K562 (cell line): Measurements from ENCODE around the gene PSORS1C2. TPM values are rescaled to one million over a fixed set of nuclear protein-coding genes. Genes with fewer than 3 reads are reported as not detected.

ENCODE experiments used
- ATAC-seq: fragments of 200-7000 bp; cut with Tn5 transposase; 3 replicates; pipeline ENCODE4 v1.9.1; 2020; ENCODE audit warnings: moderate library complexity
- BruUV-seq: library from RNA; stranded (reverse); fragments of 400-500 nt; replicated peaks from 2 replicates; lab custom pipeline; 2021; lab: Mats Ljungman, UMichigan
- CTCF ChIA-PET: fragments of 300-600 bp; formaldehyde crosslinking; extraction: SDS; loops from one replicate; lab custom pipeline; 2021; ENCODE audit warnings: low intra/inter-chr PET ratio; lab: Yijun Ruan, JAX
- POLR2A ChIA-PET: fragments of 300-600, 350-650 bp; sonication (Branson Sonifier 250); formaldehyde crosslinking; extraction: SDS; loops from one replicate; lab custom pipeline; 2021; ENCODE audit warnings: antibody characterized with exemption, inconsistent platforms; lab: Yijun Ruan, JAX
- DNase-seq, 4 experiments: peaks; one replicate each; pipeline versions ENCODE4 v3.0.0 to v3.0.0-alpha.2; 2011 to 2018; ENCODE audit warnings: low spot score in 3 of 4, mixed read lengths in 3 of 4; ENCODE audit errors: extremely low read depth in 1 of 4
- FAIRE-seq: peaks from 2 replicates; lab custom pipeline; 2011; peaks lifted over from hg19 to GRCh38; lab: Jason Lieb, UNC
- H2AFZ ChIP-seq: 2 replicates; pipeline ENCODE4 v1.6.0; 2011; ENCODE audit warnings: low read depth, low read length, control low read depth, inconsistent platforms
- H3K27ac ChIP-seq: fragments of 200-600 bp; 3 replicates; pipeline ENCODE4 v1.8.0; 2011; ENCODE audit warnings: low read depth, mild to moderate bottlenecking, control low read depth, inconsistent platforms, low read length, moderate library complexity, mixed read lengths; ENCODE audit errors: extremely low read depth
- H3K27me3 ChIP-seq, 2 experiments: fragments of 300-600 bp in 1 of 2; 2 replicates in 1 of 2; 3 replicates in 1 of 2; pipeline versions ENCODE4 v1.6.0 to v1.8.0; 2011; ENCODE audit warnings: inconsistent platforms in 2 of 2, low read length in 2 of 2, mild to moderate bottlenecking in 1 of 2, mixed read lengths in 1 of 2, moderate library complexity in 1 of 2; ENCODE audit not compliant: control insufficient read depth in 2 of 2, insufficient read depth in 2 of 2
- H3K36me3 ChIP-seq: fragments of 300-600 bp; 3 replicates; pipeline ENCODE4 v1.8.0; 2011; ENCODE audit warnings: mild to moderate bottlenecking, low read length, inconsistent platforms; ENCODE audit not compliant: control insufficient read depth, insufficient read depth
- H3K4me1 ChIP-seq, 2 experiments: fragments of 200-600 bp in 1 of 2; replicated peaks in 1 of 2; 2 replicates in 1 of 2; 3 replicates in 1 of 2; pipeline versions ENCODE4 v1.5.1 to v1.8.0; 2011; ENCODE audit warnings: inconsistent platforms in 2 of 2, low read length in 2 of 2, mild to moderate bottlenecking in 1 of 2, mixed read lengths in 1 of 2, moderate library complexity in 1 of 2; ENCODE audit not compliant: control insufficient read depth in 2 of 2, insufficient read depth in 2 of 2
- H3K4me2 ChIP-seq: 2 replicates; pipeline ENCODE4 v1.6.1; 2011; ENCODE audit warnings: low read length, control low read depth, inconsistent platforms, mixed read lengths; ENCODE audit not compliant: insufficient read depth
- H3K4me3 ChIP-seq: fragments of 200-600 bp; sonication (generic), shearing (Covaris generic); 2 replicates; pipeline ENCODE4 v1.5.1; 2016; ENCODE audit warnings: control low read depth, inconsistent platforms
- H3K79me2 ChIP-seq: fragments of 200-600 bp; 3 replicates; pipeline ENCODE4 v1.8.0; 2011; ENCODE audit warnings: low read length, inconsistent platforms; ENCODE audit not compliant: control insufficient read depth, insufficient read depth
- H3K9ac ChIP-seq, 2 experiments: 2 replicates each; pipeline versions ENCODE4 v1.6.0 to v1.6.1; 2011; ENCODE audit warnings: low read depth in 2 of 2, low read length in 2 of 2, control low read depth in 1 of 2, inconsistent platforms in 1 of 2, mild to moderate bottlenecking in 1 of 2, mixed read lengths in 1 of 2; ENCODE audit not compliant: insufficient read depth in 1 of 2
- H3K9me1 ChIP-seq: one replicate; pipeline ENCODE4 v1.6.0; 2011; ENCODE audit warnings: inconsistent platforms, mild to moderate bottlenecking, low read length, moderate library complexity; ENCODE audit not compliant: control insufficient read depth, insufficient read depth
- H3K9me3 ChIP-seq: replicated peaks from 2 replicates; pipeline ENCODE4 v1.5.1; 2011; ENCODE audit warnings: low read depth, low read length, inconsistent platforms; ENCODE audit not compliant: control insufficient read depth, insufficient read depth
- H4K20me1 ChIP-seq: replicated peaks from 2 replicates; pipeline ENCODE4 v1.6.1; 2011; ENCODE audit warnings: low read length, inconsistent platforms, mixed read lengths; ENCODE audit not compliant: control insufficient read depth, insufficient read depth
- GATAD2A ChIP-seq: fragments of 450-650 bp; IDR thresholded peaks from 2 replicates; pipeline ENCODE4 v1.6.1; 2017
- HBP1 ChIP-seq: fragments of 450-650 bp; formaldehyde crosslinking; IDR thresholded peaks from 2 replicates; pipeline ENCODE4 v1.4.0; 2022; ENCODE audit warnings: missing genetic modification characterization
- HDAC1 ChIP-seq, 2 experiments: fragments of 450-650 bp; IDR thresholded peaks; 2 replicates each; pipeline ENCODE4 v1.6.1; 2016 to 2017; ENCODE audit warnings: inconsistent platforms in 1 of 2, mild to moderate bottlenecking in 1 of 2, moderate library complexity in 1 of 2
- HOXB6 ChIP-seq: fragments of 250-450 bp; sonication (Bioruptor Pico); IDR thresholded peaks from 2 replicates; pipeline ENCODE4 v1.5.1; 2022; ENCODE audit warnings: mild to moderate bottlenecking, borderline replicate concordance
- KHSRP ChIP-seq: fragments of 450-650 bp; IDR thresholded peaks from 2 replicates; pipeline ENCODE4 v1.6.1; 2017
- LEF1 ChIP-seq: fragments of 450-650 bp; IDR thresholded peaks from 2 replicates; pipeline ENCODE4 v1.6.1; 2016; ENCODE audit warnings: mild to moderate bottlenecking
- SUPT5H ChIP-seq: fragments of 450-650 bp; IDR thresholded peaks from 2 replicates; pipeline ENCODE4 v1.6.1; 2016
- TAF7 ChIP-seq: fragments of 450-650 bp; IDR thresholded peaks from 2 replicates; pipeline ENCODE4 v1.6.1; 2016; ENCODE audit warnings: missing genetic modification characterization, missing compliant biosample characterization
- ZNF174 ChIP-seq: fragments of 250-450 bp; sonication (Bioruptor Pico); IDR thresholded peaks from 2 replicates; pipeline ENCODE4 v1.4.0; 2020; ENCODE audit warnings: mild to moderate bottlenecking
- WGBS: fragments of 100-300 bp; shearing (Covaris generic); methylation state at CpG from one replicate; pipeline ENCODE4 v1.1.6; 2016; ENCODE audit warnings: low coverage, mixed read lengths; ENCODE audit not compliant: insufficient coverage; ENCODE audit errors: missing lambda C conversion rate; 5-methylcytosine and 5-hydroxymethylcytosine counted together
- in situ Hi-C: fragments of 300-500 bp; cut with MboI; formaldehyde crosslinking; loops from 4 replicates; pipeline ENCODE4 v1.15.0; 2018; ENCODE audit warnings: inconsistent platforms, mixed read lengths
- intact Hi-C: fragments of 100-400 bp; cut with micrococcal nuclease; formaldehyde crosslinking; loops from 2 replicates; pipeline ENCODE4 v1.14.2; 2022
- polyA plus RNA-seq, 8 experiments: library from polyadenylated mRNA; depleted of rRNA in 4 of 8; stranded (reverse) in 5 of 8; unstranded in 3 of 8; fragments of >200 nt; fragmentation: Nextera tagmentation in 2 of 8; fragmentation: Illumina TruSeq in 1 of 8; extraction: Ambion mirVana in 2 of 8; extraction: Trizol in 1 of 8; gene quantifications; 2 replicates each; pipeline versions ENCODE4 v1.2.1 to v1.2.3, GENCODE V29; 2011 to 2014; ENCODE audit warnings: inconsistent platforms in 1 of 8, missing spikeins in 1 of 8
- total RNA-seq, 7 experiments: library from RNA; depleted of rRNA in 6 of 7; stranded (reverse); fragments of >200 nt in 6 of 7; fragmentation: Illumina TruSeq in 2 of 7; extraction: Trizol in 2 of 7; gene quantifications; 2 replicates each; pipeline versions ENCODE4 v1.2.1 to v1.2.3, GENCODE V29; 2011 to 2021; ENCODE audit warnings: low replicate concordance in 1 of 7
- TF ChIP-seq, protein P1 (sequence below): sonication (generic); formaldehyde crosslinking; IDR thresholded peaks from 2 replicates; pipeline ENCODE4 v1.8.0; 2022; ENCODE audit warnings: mild to moderate bottlenecking, missing genetic modification reagents
- TF ChIP-seq, protein P2 (sequence below): fragments of 450-650 bp; IDR thresholded peaks from 2 replicates; pipeline ENCODE4 v1.6.1; 2016; ENCODE audit warnings: borderline replicate concordance
- TF ChIP-seq, protein P3 (sequence below), 2 experiments: fragments of 450-650 bp; IDR thresholded peaks; 2 replicates each; pipeline ENCODE4 v1.6.1; 2016

The PSORS1C2 gene
- total and polyA plus RNA-seq, 9 of the 15 experiments (the other 6 are each of a cell fraction or from before 2014, with no cell fraction given), result not detected

DNA sequence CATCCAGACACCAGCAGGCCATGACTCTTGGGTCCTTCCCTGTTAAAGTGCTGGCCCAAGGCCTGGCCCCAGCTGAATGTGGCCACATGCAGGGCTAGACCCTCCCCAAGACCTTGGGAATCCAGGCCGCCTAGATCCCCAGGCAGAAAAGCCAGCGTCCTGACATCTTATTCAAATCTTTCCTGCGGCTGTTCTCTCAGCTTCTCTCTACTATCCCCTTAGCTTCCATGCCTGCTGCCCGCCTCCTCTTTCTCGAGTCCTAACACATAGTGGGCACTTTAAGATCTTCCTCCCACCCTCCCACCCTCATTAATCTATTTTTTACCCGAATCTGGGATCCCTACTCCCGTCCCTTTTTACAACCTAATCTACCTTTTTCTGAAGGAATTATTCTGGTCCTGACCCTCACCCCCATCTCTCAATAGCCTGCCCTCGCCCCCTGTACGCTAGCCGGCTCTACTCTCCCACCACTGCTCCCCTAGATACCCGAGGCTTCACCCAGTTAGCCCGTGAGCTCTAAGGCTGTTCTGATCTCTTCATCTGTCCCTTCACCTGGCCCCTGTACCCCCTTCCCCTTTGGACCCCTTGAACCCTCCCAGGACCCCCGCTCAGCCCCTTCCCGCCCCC lies 18.8 kb upstream of the PSORS1C2 start, which contains the start of gene CCHCR1:
Gene CCHCR1, minus strand, starts transcription at position 290 of the 627 bp plus-strand sequence. Its CDS starts 202 bp downstream, at position 88.
- POLR2A ChIA-PET, result interaction anchor here (0.6 to 1.9 kb wide), 6 partner anchors 10 to 38 kb away, joined by 3 to 7 read pairs (median 4); no protein-coding TSS in a partner anchor
- in situ Hi-C loops, result no loop called here
- TF ChIP-seq TAF7 (tag), result peak; percentile 84
- no peak for TF ChIP-seq KHSRP
- TF ChIP-seq, protein P1, sequence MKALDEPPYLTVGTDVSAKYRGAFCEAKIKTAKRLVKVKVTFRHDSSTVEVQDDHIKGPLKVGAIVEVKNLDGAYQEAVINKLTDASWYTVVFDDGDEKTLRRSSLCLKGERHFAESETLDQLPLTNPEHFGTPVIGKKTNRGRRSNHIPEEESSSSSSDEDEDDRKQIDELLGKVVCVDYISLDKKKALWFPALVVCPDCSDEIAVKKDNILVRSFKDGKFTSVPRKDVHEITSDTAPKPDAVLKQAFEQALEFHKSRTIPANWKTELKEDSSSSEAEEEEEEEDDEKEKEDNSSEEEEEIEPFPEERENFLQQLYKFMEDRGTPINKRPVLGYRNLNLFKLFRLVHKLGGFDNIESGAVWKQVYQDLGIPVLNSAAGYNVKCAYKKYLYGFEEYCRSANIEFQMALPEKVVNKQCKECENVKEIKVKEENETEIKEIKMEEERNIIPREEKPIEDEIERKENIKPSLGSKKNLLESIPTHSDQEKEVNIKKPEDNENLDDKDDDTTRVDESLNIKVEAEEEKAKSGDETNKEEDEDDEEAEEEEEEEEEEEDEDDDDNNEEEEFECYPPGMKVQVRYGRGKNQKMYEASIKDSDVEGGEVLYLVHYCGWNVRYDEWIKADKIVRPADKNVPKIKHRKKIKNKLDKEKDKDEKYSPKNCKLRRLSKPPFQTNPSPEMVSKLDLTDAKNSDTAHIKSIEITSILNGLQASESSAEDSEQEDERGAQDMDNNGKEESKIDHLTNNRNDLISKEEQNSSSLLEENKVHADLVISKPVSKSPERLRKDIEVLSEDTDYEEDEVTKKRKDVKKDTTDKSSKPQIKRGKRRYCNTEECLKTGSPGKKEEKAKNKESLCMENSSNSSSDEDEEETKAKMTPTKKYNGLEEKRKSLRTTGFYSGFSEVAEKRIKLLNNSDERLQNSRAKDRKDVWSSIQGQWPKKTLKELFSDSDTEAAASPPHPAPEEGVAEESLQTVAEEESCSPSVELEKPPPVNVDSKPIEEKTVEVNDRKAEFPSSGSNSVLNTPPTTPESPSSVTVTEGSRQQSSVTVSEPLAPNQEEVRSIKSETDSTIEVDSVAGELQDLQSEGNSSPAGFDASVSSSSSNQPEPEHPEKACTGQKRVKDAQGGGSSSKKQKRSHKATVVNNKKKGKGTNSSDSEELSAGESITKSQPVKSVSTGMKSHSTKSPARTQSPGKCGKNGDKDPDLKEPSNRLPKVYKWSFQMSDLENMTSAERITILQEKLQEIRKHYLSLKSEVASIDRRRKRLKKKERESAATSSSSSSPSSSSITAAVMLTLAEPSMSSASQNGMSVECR, result 0 out of 2 replicates have a peak, but pooled peaks have one; percentile 27
- peak; percentile 78 for TF ChIP-seq SUPT5H
- TF ChIP-seq ZNF174 (CRISPR knock-in tag), result no peak
- TF ChIP-seq GATAD2A, result 0 out of 2 replicates have a peak, but pooled peaks have one; percentile 13
- TF ChIP-seq LEF1, result no peak
- TF ChIP-seq, protein P2, sequence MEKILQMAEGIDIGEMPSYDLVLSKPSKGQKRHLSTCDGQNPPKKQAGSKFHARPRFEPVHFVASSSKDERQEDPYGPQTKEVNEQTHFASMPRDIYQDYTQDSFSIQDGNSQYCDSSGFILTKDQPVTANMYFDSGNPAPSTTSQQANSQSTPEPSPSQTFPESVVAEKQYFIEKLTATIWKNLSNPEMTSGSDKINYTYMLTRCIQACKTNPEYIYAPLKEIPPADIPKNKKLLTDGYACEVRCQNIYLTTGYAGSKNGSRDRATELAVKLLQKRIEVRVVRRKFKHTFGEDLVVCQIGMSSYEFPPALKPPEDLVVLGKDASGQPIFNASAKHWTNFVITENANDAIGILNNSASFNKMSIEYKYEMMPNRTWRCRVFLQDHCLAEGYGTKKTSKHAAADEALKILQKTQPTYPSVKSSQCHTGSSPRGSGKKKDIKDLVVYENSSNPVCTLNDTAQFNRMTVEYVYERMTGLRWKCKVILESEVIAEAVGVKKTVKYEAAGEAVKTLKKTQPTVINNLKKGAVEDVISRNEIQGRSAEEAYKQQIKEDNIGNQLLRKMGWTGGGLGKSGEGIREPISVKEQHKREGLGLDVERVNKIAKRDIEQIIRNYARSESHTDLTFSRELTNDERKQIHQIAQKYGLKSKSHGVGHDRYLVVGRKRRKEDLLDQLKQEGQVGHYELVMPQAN, result peak; percentile 61; the same call in 1 of the 2 replicates
- TF ChIP-seq HBP1, result peak; percentile 77; the same call in 1 of the 2 replicates
- TF ChIP-seq HDAC1 (IDR thresholded peaks at IDR 0.05), result peak in 1 of 2 experiments; percentile 41; a peak in 2 of 4 replicates
- TF ChIP-seq HOXB6, result no peak
- TF ChIP-seq, protein P3, sequence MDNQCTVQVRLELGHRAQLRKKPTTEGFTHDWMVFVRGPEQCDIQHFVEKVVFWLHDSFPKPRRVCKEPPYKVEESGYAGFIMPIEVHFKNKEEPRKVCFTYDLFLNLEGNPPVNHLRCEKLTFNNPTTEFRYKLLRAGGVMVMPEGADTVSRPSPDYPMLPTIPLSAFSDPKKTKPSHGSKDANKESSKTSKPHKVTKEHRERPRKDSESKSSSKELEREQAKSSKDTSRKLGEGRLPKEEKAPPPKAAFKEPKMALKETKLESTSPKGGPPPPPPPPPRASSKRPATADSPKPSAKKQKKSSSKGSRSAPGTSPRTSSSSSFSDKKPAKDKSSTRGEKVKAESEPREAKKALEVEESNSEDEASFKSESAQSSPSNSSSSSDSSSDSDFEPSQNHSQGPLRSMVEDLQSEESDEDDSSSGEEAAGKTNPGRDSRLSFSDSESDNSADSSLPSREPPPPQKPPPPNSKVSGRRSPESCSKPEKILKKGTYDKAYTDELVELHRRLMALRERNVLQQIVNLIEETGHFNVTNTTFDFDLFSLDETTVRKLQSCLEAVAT (IDR thresholded peaks at IDR 0.05), result peak in 1 of 2 experiments; percentile 40; a peak in 2 of 4 replicates

More for the DNA sequence above, 18.8 kb upstream of the PSORS1C2 start, which contains the start of gene CCHCR1:
- H4K20me1 ChIP-seq, result no peaks in the 10 kb centered on the region; the same call in 1 of the 2 replicates
- H2AFZ ChIP-seq, result peak within 1 kb of the TSS; percentile 96
- H3K27ac ChIP-seq, result peak within 1 kb of the TSS; percentile 79
- WGBS, result 4% methylated on average over 8 of the region's 14 CpGs
- H3K4me2 ChIP-seq, result peak within 1 kb of the TSS; percentile 92
- intact Hi-C loops, result loop anchor here (2.0 kb wide), 1 partner anchor 21 kb away; no protein-coding TSS in a partner anchor
- no peak for FAIRE-seq
- H3K9ac ChIP-seq, result peak within 1 kb of the TSS; percentile 81 to 96
- H3K4me3 ChIP-seq, result peak within 1 kb of the TSS; percentile 75
- no peaks in the 10 kb centered on the region for H3K9me1 ChIP-seq
- peaks cover 44% of the 10 kb centered on the region; the same call in 2 of the 3 replicates for H3K36me3 ChIP-seq
- peak in 2 of 4 experiments; percentile 30 to 33 for DNase-seq
- CTCF ChIA-PET, result no interaction called here
- BruUV-seq, result no TSS peak
- peak; percentile 48 for ATAC-seq
- H3K27me3 ChIP-seq, result no peaks in the 10 kb centered on the region
- H3K4me1 ChIP-seq, result peaks cover 17 to 30% of the 10 kb centered on the region in 2 experiments; a peak in 4 of 5 replicates
- peaks cover 24% of the 10 kb centered on the region; the same call in 2 of the 3 replicates for H3K79me2 ChIP-seq
- no peaks in the 10 kb centered on the region for H3K9me3 ChIP-seq
